ENCODE measurements around the gene INCA1. TPM values are rescaled to one million over a fixed set of nuclear protein-coding genes. Genes with fewer than 3 reads are reported as not detected.

INCA1 gene
- total RNA-seq, 2 donors from 2014 or later: 0.99 to 1.7 TPM

GRCh38 chr17:5003214-5003867 lies 6.0 kb upstream of the INCA1 start:
- no peaks in the 10 kb centered on the region for H3K27me3 ChIP-seq (ENCODE audit: control insufficient read depth, insufficient read depth, low read length, poor library complexity, severe bottlenecking)
- Mint-ChIP-seq H3K27me3 (ENCODE audit: insufficient read depth) (no peaks in the 10 kb centered on the region), H3K4me1 (peaks cover 8% of the 10 kb centered on the region), H3K4me3 (no peak overlapping the region), H3K27ac (no peak overlapping the region), H3K9me3 (no peaks in the 10 kb centered on the region), H3K36me3 (ENCODE audit: low read depth) (peaks cover 74% of the 10 kb centered on the region)
- H3K9ac ChIP-seq (ENCODE audit: extremely low read depth, low read length, poor library complexity, severe bottlenecking): no peak overlapping the region
- no peak for DNase-seq
- H3K4me1 ChIP-seq (ENCODE audit: control insufficient read depth, insufficient read depth, low read length): peaks cover 12% of the 10 kb centered on the region
- no peak overlapping the region for H3K27ac ChIP-seq (ENCODE audit: low read depth, low read length)
- peaks cover 86% of the 10 kb centered on the region for H3K36me3 ChIP-seq (ENCODE audit: control insufficient read depth, insufficient read depth, low read length)
- H3K4me3 ChIP-seq (ENCODE audit: low read length): no peak overlapping the region
- TF ChIP-seq CTCF (conservative IDR thresholded peaks at IDR 0.05): no peak
- H3K9me3 ChIP-seq (ENCODE audit: control insufficient read depth, low read length): no peaks in the 10 kb centered on the region
- 88 to 95% methylated on average over 15 to 17 of the region's 18 CpGs for WGBS, 2 experiments (ENCODE audit: insufficient coverage in 1 of 2, insufficient read length in 1 of 2)

- peaks cover 63% of the 10 kb centered on the region for H3K36me3 Mint-ChIP-seq (ENCODE audit: low read depth)
- no peaks in the 10 kb centered on the region for H3K9me3 ChIP-seq (ENCODE audit: control insufficient read depth, low read length)
- peaks cover 8% of the 10 kb centered on the region for H3K4me1 Mint-ChIP-seq
- peaks cover 75% of the 10 kb centered on the region for H3K36me3 ChIP-seq (ENCODE audit: control insufficient read depth, insufficient read depth, low read length)
- no peaks in the 10 kb centered on the region for H3K9me3 Mint-ChIP-seq
- H3K27ac Mint-ChIP-seq: no peak overlapping the region
- H3K9ac ChIP-seq (ENCODE audit: extremely low read depth, low read length, poor library complexity, severe bottlenecking): no peak overlapping the region
- H3K27me3 Mint-ChIP-seq (ENCODE audit: insufficient read depth): no peaks in the 10 kb centered on the region
- no peak for DNase-seq
- H3K4me1 ChIP-seq (ENCODE audit: control insufficient read depth, insufficient read depth, low read length): peaks cover 12% of the 10 kb centered on the region
- no peak overlapping the region for H3K27ac ChIP-seq (ENCODE audit: low read depth, low read length)
- H3K4me3 ChIP-seq (ENCODE audit: low read length): no peak overlapping the region
- no peak overlapping the region for H3K4me3 Mint-ChIP-seq
- no peak for TF ChIP-seq CTCF (conservative IDR thresholded peaks at IDR 0.05)
- WGBS, 2 experiments (ENCODE audit: insufficient coverage in 1 of 2, insufficient read length in 1 of 2): 96 to 99% methylated on average over 19 to 20 of the region's 20 CpGs
- no peaks in the 10 kb centered on the region for H3K27me3 ChIP-seq (ENCODE audit: control insufficient read depth, insufficient read depth, low read length, poor library complexity, severe bottlenecking)
Measured at GRCh38 chr17:5002121-5002788, 4.9 kb upstream of the INCA1 start.

DNA sequence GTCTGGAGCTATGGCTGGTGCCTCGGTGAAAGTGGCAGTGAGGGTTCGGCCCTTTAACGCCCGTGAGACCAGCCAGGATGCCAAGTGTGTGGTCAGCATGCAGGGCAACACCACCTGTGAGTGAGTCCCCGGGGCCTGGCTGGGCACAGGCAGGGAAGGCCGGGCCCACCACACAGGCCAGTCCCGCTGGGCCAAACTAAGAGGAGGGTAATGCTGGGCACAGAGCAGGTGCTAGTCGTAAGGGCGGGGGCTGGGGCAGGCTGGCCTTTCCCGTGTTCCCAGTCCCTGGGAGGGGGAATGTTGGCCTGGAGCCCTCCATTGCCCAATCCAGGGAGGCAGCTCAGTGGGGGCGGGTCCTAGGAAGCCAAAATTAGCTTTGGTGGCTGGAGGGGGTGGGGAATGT lies 2.9 kb upstream of the INCA1 start:
- H3K27me3 ChIP-seq (ENCODE audit: control insufficient read depth, insufficient read depth, low read length, poor library complexity, severe bottlenecking): peaks cover 8% of the 10 kb centered on the region
- DNase-seq: no peak
- Mint-ChIP-seq H3K27ac (no peak overlapping the region), H3K4me1 (peaks cover 10% of the 10 kb centered on the region), H3K4me3 (no peak overlapping the region), H3K36me3 (ENCODE audit: low read depth) (peaks cover 50% of the 10 kb centered on the region), H3K9me3 (no peaks in the 10 kb centered on the region), H3K27me3 (ENCODE audit: insufficient read depth) (peaks cover 15% of the 10 kb centered on the region)
- peaks cover 56% of the 10 kb centered on the region for H3K36me3 ChIP-seq (ENCODE audit: control insufficient read depth, insufficient read depth, low read length)
- peaks cover 12% of the 10 kb centered on the region for H3K4me1 ChIP-seq (ENCODE audit: control insufficient read depth, insufficient read depth, low read length)
- H3K4me3 ChIP-seq (ENCODE audit: low read length): peak overlapping the region; percentile 97
- no peaks in the 10 kb centered on the region for H3K9me3 ChIP-seq (ENCODE audit: control insufficient read depth, low read length)
- TF ChIP-seq CTCF (conservative IDR thresholded peaks at IDR 0.05): no peak
- no peak overlapping the region for H3K9ac ChIP-seq (ENCODE audit: extremely low read depth, low read length, poor library complexity, severe bottlenecking)
- H3K27ac ChIP-seq (ENCODE audit: low read depth, low read length): no peak overlapping the region
- 89 to 93% methylated on average over 4 to 11 of the region's 11 CpGs for WGBS, 2 experiments (ENCODE audit: insufficient coverage in 1 of 2, insufficient read length in 1 of 2)
